ENCODE data around the gene PBX4. TPM values are rescaled to one million over a fixed set of nuclear protein-coding genes. Genes with fewer than 3 reads are reported as not detected.

The PBX4 gene
- total RNA-seq, 4 donors from 2014 or later = 0.42 to 4.5 (median 0.68) TPM

GRCh38 chr19:19543640-19544039 is 74.8 kb downstream of the PBX4 start:
- no peak for ATAC-seq
- Histone ChIP-seq H3K36me3 (no peaks in the 10 kb centered on the region), H3K9me3 (peaks cover 0 to 6% (median 0%) of the 10 kb centered on the region in 3 donors), H3K4me1 (peaks cover 0 to 29% (median 14%) of the 10 kb centered on the region in 3 donors), H3K27ac (no peak overlapping the region), H3K27me3 (peaks cover 100% of the 10 kb centered on the region), H3K4me3 (no peak overlapping the region)
- TF ChIP-seq EP300 (IDR thresholded peaks at IDR 0.05) (no peak), POLR2A (IDR thresholded peaks at IDR 0.05) (no peak), CTCF (IDR thresholded peaks at IDR 0.05) (no peak), POLR2AphosphoS5 (IDR thresholded peaks at IDR 0.05) (no peak)
- WGBS, 2 donors (ENCODE audit: low coverage in 1 of 2) = 100% methylated on average over 8 of the region's 19 CpGs; no CpG with 5 or more reads in 1 of the 2 donors

- no peak for ATAC-seq
- H3K9me3 ChIP-seq = peaks cover 0 to 6% (median 0%) of the 10 kb centered on the region in 3 donors
- H3K27ac ChIP-seq = no peak overlapping the region
- no peaks in the 10 kb centered on the region for H3K36me3 ChIP-seq
- H3K27me3 ChIP-seq = peaks cover 100% of the 10 kb centered on the region
- no peak overlapping the region for H3K4me3 ChIP-seq
- peaks cover 0 to 34% (median 20%) of the 10 kb centered on the region in 3 donors for H3K4me1 ChIP-seq
- TF ChIP-seq EP300 (IDR thresholded peaks at IDR 0.05) (no peak), POLR2A (IDR thresholded peaks at IDR 0.05) (no peak), POLR2AphosphoS5 (IDR thresholded peaks at IDR 0.05) (no peak), CTCF (IDR thresholded peaks at IDR 0.05) (no peak)
- WGBS, 2 donors (ENCODE audit: low coverage in 1 of 2) = no CpG with 5 or more reads among the region's 13 CpGs
Measured at GRCh38 chr19:19543101-19543500, 75.4 kb downstream of the PBX4 start.

- peaks cover 100% of the 10 kb centered on the region for H3K27me3 ChIP-seq
- H3K4me3 ChIP-seq = no peak overlapping the region
- no peak overlapping the region for H3K27ac ChIP-seq
- no peak for ATAC-seq
- peaks cover 0 to 6% (median 0%) of the 10 kb centered on the region in 3 donors for H3K9me3 ChIP-seq
- H3K36me3 ChIP-seq = no peaks in the 10 kb centered on the region
- TF ChIP-seq POLR2AphosphoS5 (IDR thresholded peaks at IDR 0.05) = no peak
- TF ChIP-seq EP300 (IDR thresholded peaks at IDR 0.05) = no peak
- no peak for TF ChIP-seq CTCF (IDR thresholded peaks at IDR 0.05)
- TF ChIP-seq POLR2A (IDR thresholded peaks at IDR 0.05) = no peak
- 71 to 83% methylated on average over 2 to 4 of the region's 12 CpGs for WGBS, 2 donors (ENCODE audit: low coverage in 1 of 2)
- H3K4me1 ChIP-seq = peaks cover 0 to 40% (median 22%) of the 10 kb centered on the region in 3 donors
Measured at GRCh38 chr19:19542507-19542906, 76.0 kb downstream of the PBX4 start.

GRCh38 chr19:19541616-19542015 is 76.9 kb downstream of the PBX4 start:
- Histone ChIP-seq H3K27me3 (peaks cover 94% of the 10 kb centered on the region), H3K36me3 (no peaks in the 10 kb centered on the region), H3K27ac (no peak overlapping the region), H3K9me3 (peaks cover 0 to 6% (median 0%) of the 10 kb centered on the region in 3 donors), H3K4me1 (peaks cover 0 to 46% (median 22%) of the 10 kb centered on the region in 3 donors), H3K4me3 (no peak overlapping the region)
- ATAC-seq = no peak
- 100% methylated on average over 1 of the region's 16 CpGs; no CpG with 5 or more reads in 1 of the 2 donors for WGBS, 2 donors (ENCODE audit: low coverage in 1 of 2)
- TF ChIP-seq EP300 (IDR thresholded peaks at IDR 0.05) (no peak), CTCF (IDR thresholded peaks at IDR 0.05) (no peak), POLR2AphosphoS5 (IDR thresholded peaks at IDR 0.05) (no peak), POLR2A (IDR thresholded peaks at IDR 0.05) (no peak)

All from gastroesophageal sphincter (tissue), 4 donors.